H1 (cell line): ENCODE measurements around the gene OXER1. TPM values are rescaled to one million over a fixed set of nuclear protein-coding genes. Genes with fewer than 3 reads are reported as not detected.

ENCODE experiments used
- CTCF ChIA-PET: fragments of 300-600 bp; sonication (Branson Sonifier 250); formaldehyde crosslinking; loops from one replicate; lab custom pipeline; 2021; ENCODE audit not compliant: partially characterized antibody; lab: Charles Lee
- POLR2A ChIA-PET: fragments of 300-600 bp; sonication (Branson Sonifier 250); formaldehyde crosslinking; loops from one replicate; lab custom pipeline; 2021; ENCODE audit warnings: inconsistent platforms; ENCODE audit not compliant: partially characterized antibody; lab: Charles Lee
- DNase-seq, 2 experiments: peaks; one replicate each; pipeline versions ENCODE4 v3.0.0 to v3.0.0-alpha.2; 2010 to 2022; ENCODE audit warnings: low spot score in 2 of 2, low read depth in 1 of 2, mixed read lengths in 1 of 2
- FAIRE-seq: peaks from 2 replicates; lab custom pipeline; 2011; peaks lifted over from hg19 to GRCh38; lab: Jason Lieb, UNC
- H2AFZ ChIP-seq: 2 replicates; pipeline ENCODE4 v1.8.1; 2012; ENCODE audit warnings: low read length, inconsistent platforms
- H2AK5ac ChIP-seq: 2 replicates; pipeline ENCODE4 v1.6.1; 2013; ENCODE audit warnings: low read depth, low read length
- H2BK120ac ChIP-seq: replicated peaks from 2 replicates; pipeline ENCODE3; 2013; ENCODE audit warnings: low read depth, low read length, inconsistent platforms
- H2BK12ac ChIP-seq: 2 replicates; pipeline ENCODE4 v1.6.1; 2013; ENCODE audit warnings: low read depth, low read length
- H2BK15ac ChIP-seq: 2 replicates; pipeline ENCODE4 v1.6.1; 2013; ENCODE audit warnings: low read length
- H2BK20ac ChIP-seq: 2 replicates; pipeline ENCODE4 v1.6.1; 2013; ENCODE audit warnings: low read length
- H2BK5ac ChIP-seq: 2 replicates; pipeline ENCODE4 v1.6.1; 2013; ENCODE audit warnings: low read depth, low read length
- H3K14ac ChIP-seq: 2 replicates; pipeline ENCODE4 v1.6.1; 2013; ENCODE audit warnings: inconsistent platforms; ENCODE audit not compliant: insufficient read length
- H3K18ac ChIP-seq: 2 replicates; pipeline ENCODE4 v1.6.1; 2013; ENCODE audit warnings: low read length; ENCODE audit errors: extremely low read depth
- H3K23ac ChIP-seq: 2 replicates; pipeline ENCODE4 v1.6.1; 2013; ENCODE audit warnings: inconsistent platforms; ENCODE audit not compliant: insufficient read length
- H3K23me2 ChIP-seq: 2 replicates; pipeline ENCODE4 v1.6.1; 2013; ENCODE audit warnings: low read depth, low read length
- H3K27ac ChIP-seq: 2 replicates; pipeline ENCODE4 v1.6.1; 2011; ENCODE audit warnings: low read depth, low read length, inconsistent platforms
- H3K27me3 ChIP-seq, 4 experiments: replicated peaks in 1 of 4; 1 replicate in 1 of 4; 2 replicates in 3 of 4; pipeline versions ENCODE4 v1.6.1 to v1.8.1; 2011 to 2013; ENCODE audit warnings: low read length in 3 of 4, mild to moderate bottlenecking in 3 of 4, inconsistent platforms in 2 of 4, mixed read lengths in 2 of 4, moderate library complexity in 1 of 4; ENCODE audit not compliant: control insufficient read depth in 3 of 4, insufficient read depth in 3 of 4; ENCODE audit errors: extremely low read depth in 1 of 4
- H3K36me3 ChIP-seq, 4 experiments: 2 replicates each; pipeline versions ENCODE4 v1.6.1 to v1.8.1; 2011 to 2013; ENCODE audit warnings: mild to moderate bottlenecking in 4 of 4, low read length in 3 of 4, moderate library complexity in 2 of 4, control low read depth in 1 of 4, inconsistent platforms in 1 of 4; ENCODE audit not compliant: insufficient read depth in 4 of 4, control insufficient read depth in 2 of 4
- H3K4ac ChIP-seq: replicated peaks from 2 replicates; pipeline ENCODE3; 2013; ENCODE audit warnings: low read length, low read depth, mixed read lengths, inconsistent platforms; ENCODE audit not compliant: insufficient read length
- H3K4me1 ChIP-seq, 4 experiments: replicated peaks in 1 of 4; 1 replicate in 1 of 4; 2 replicates in 3 of 4; pipeline versions ENCODE4 v1.6.1 to v1.8.1; 2011 to 2013; ENCODE audit warnings: low read length in 3 of 4, inconsistent platforms in 2 of 4, mixed read lengths in 1 of 4; ENCODE audit not compliant: insufficient read depth in 4 of 4, control insufficient read depth in 3 of 4
- H3K4me2 ChIP-seq, 2 experiments: 2 replicates each; pipeline versions ENCODE4 v1.6.1 to v1.8.1; 2011 to 2013; ENCODE audit warnings: low read depth in 2 of 2, low read length in 2 of 2, control low read depth in 1 of 2, inconsistent platforms in 1 of 2, mild to moderate bottlenecking in 1 of 2; ENCODE audit not compliant: insufficient read depth in 1 of 2
- H3K4me3 ChIP-seq, 4 experiments: fragments of 200-600, 300-600 bp in 1 of 4; sonication (generic), shearing (Covaris generic), sonication (Bioruptor Twin) in 1 of 4; 2 replicates each; pipeline versions ENCODE4 v1.5.1 to v1.8.1; 2011 to 2016; ENCODE audit warnings: low read length in 4 of 4, low read depth in 3 of 4, control low read depth in 2 of 4, inconsistent platforms in 2 of 4, mild to moderate bottlenecking in 2 of 4, mixed read lengths in 1 of 4, moderate library complexity in 1 of 4; ENCODE audit not compliant: insufficient read depth in 2 of 4; ENCODE audit errors: extremely low read depth in 1 of 4
- H3K56ac ChIP-seq: replicated peaks from 2 replicates; pipeline ENCODE3; 2013; ENCODE audit warnings: low read depth, mild to moderate bottlenecking, mixed read lengths, low read length, inconsistent platforms; ENCODE audit not compliant: insufficient read length
- H3K79me1 ChIP-seq: 2 replicates; pipeline ENCODE4 v1.6.1; 2013; ENCODE audit warnings: low read depth, low read length, control low read depth
- H3K79me2 ChIP-seq, 2 experiments: 2 replicates each; pipeline versions ENCODE4 v1.6.1 to v1.8.1; 2012 to 2013; ENCODE audit warnings: low read length in 2 of 2, mild to moderate bottlenecking in 2 of 2, inconsistent platforms in 1 of 2; ENCODE audit not compliant: insufficient read depth in 2 of 2, control insufficient read depth in 1 of 2
- H3K9ac ChIP-seq, 4 experiments: replicated peaks in 1 of 4; 1 replicate in 1 of 4; 2 replicates in 3 of 4; pipeline versions ENCODE4 v1.6.1 to v1.8.1; 2011 to 2013; ENCODE audit warnings: low read depth in 3 of 4, low read length in 3 of 4, control low read depth in 2 of 4, mild to moderate bottlenecking in 2 of 4, moderate library complexity in 2 of 4, inconsistent platforms in 1 of 4; ENCODE audit errors: extremely low read depth in 1 of 4
- H3K9me3 ChIP-seq, 2 experiments: 2 replicates each; pipeline versions ENCODE4 v1.6.1 to v1.8.1; 2012 to 2013; ENCODE audit warnings: mild to moderate bottlenecking in 2 of 2, moderate library complexity in 2 of 2, control low read depth in 1 of 2, inconsistent platforms in 1 of 2, low read depth in 1 of 2, low read length in 1 of 2, mixed read lengths in 1 of 2; ENCODE audit not compliant: insufficient read depth in 2 of 2
- H4K20me1 ChIP-seq, 2 experiments: replicated peaks in 1 of 2; 2 replicates each; pipeline versions ENCODE3 to v1.8.1; 2011 to 2013; ENCODE audit warnings: inconsistent platforms in 2 of 2, low read length in 2 of 2, mild to moderate bottlenecking in 1 of 2; ENCODE audit not compliant: insufficient read depth in 2 of 2, control insufficient read depth in 1 of 2
- H4K5ac ChIP-seq: 2 replicates; pipeline ENCODE4 v1.6.1; 2013; ENCODE audit warnings: low read length, low read depth, mixed read lengths, inconsistent platforms; ENCODE audit not compliant: insufficient read length
- H4K8ac ChIP-seq: 2 replicates; pipeline ENCODE4 v1.8.0; 2013; ENCODE audit warnings: mild to moderate bottlenecking, moderate library complexity, low read length, inconsistent platforms; ENCODE audit not compliant: insufficient read depth; ENCODE audit errors: extremely low read depth
- H4K91ac ChIP-seq: replicated peaks from 2 replicates; pipeline ENCODE3; 2013; ENCODE audit warnings: low read length, mixed read lengths, inconsistent platforms; ENCODE audit not compliant: insufficient read length
- CBX8 ChIP-seq: fragments of 300-800, 300-1000 bp; sonication (generic); IDR thresholded peaks from 2 replicates; pipeline ENCODE4 v1.7.1; 2016; ENCODE audit warnings: low read depth, low read length, borderline replicate concordance
- KDM4A ChIP-seq: IDR thresholded peaks from one replicate; pipeline ENCODE4 v1.7.1; 2012; ENCODE audit warnings: low read depth, mild to moderate bottlenecking, moderate library complexity, low read length, inconsistent platforms; ENCODE audit not compliant: severe bottlenecking
- WGBS, 2 experiments: shearing (Covaris generic) in 1 of 2; methylation state at CpG; one replicate each; pipeline versions ENCODE4 v1.1.6 to v1.1.7; 2013 to 2015; ENCODE audit warnings: low lambda C conversion rate in 2 of 2, mixed read lengths in 2 of 2, inconsistent platforms in 1 of 2, low coverage in 1 of 2, missing lambda C conversion rate in 1 of 2; ENCODE audit not compliant: insufficient replicate concordance in 2 of 2, insufficient coverage in 1 of 2, insufficient read length in 1 of 2; ENCODE audit errors: extremely low coverage in 1 of 2, missing lambda C conversion rate in 1 of 2; 5-methylcytosine and 5-hydroxymethylcytosine counted together
- polyA plus RNA-seq, 7 experiments: library from polyadenylated mRNA; depleted of rRNA in 3 of 7; stranded (reverse) in 5 of 7; unstranded in 2 of 7; fragments of >200 nt in 5 of 7; fragments of 200-250 nt in 2 of 7; gene quantifications; 1 replicate in 5 of 7; 2 replicates in 1 of 7; 4 replicates in 1 of 7; pipeline versions ENCODE4 v1.2.1 to v1.2.3, GENCODE V29; 2011 to 2013; ENCODE audit warnings: missing spikeins in 2 of 7, mixed read lengths in 2 of 7
- total RNA-seq: library from RNA; stranded (reverse); fragmentation: NEBNext Ultra II Directional; extraction: Animal tissue kit (Norgen Biotek cat#: 25700); gene quantifications from 2 replicates; pipeline ENCODE4 v1.2.1, GENCODE V29; 2021

Gene OXER1
- total and polyA plus RNA-seq, 2 of the 8 experiments (the other 6 are each of a cell fraction or from before 2014, with no cell fraction given) = 1.2 to 2.9 TPM

DNA sequence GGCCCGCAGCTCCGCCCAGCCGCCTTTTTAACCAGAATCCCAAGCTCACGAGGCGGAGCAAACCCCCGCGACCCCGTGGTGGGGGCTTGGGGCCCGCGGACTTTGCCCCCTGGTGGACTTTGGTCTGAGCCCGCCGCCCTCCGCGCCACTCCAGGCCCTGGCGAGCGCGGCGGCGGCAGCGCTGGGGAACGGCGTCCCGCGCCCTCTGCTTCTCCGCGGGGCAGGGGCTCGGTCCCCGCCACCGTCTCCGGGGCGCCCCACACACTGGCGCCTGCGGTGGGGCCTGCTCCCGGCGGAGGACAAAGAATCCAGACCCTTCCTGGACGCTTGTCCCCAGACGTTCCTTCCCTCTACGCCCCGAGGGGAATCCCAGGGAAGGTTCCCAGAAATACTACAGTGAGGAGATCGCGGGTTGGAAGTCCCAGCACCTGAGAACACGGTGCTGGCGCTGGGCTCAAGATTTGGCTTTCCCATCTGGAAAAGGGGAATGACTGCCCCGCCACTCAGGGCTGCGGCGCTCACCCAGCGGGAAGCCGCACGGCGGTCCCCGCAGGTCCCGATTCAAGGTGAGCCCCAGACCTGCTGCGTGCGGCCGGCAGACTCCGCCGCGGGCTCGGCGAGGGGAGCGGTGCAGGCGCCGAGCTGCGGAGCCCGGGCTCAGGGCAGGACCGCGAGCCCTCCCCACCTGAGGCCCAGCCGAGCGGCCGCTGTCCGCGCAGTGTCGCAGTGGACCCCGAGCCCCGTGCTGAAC lies 28.8 kb upstream of the OXER1 start, which contains the start of gene HAAO:
Gene HAAO, minus strand, starts transcription at position 1 of the 751 bp plus-strand sequence. CDS start 47 bp downstream, outside the sequence.
- Histone ChIP-seq H3K27me3 (peaks cover 0 to 18% (median 14%) of the 10 kb centered on the region in 4 experiments; a peak in 6 of 7 replicates), H3K14ac (no peak within 1 kb of the TSS), H3K23me2 (peaks cover 9% of the 10 kb centered on the region; the same call in 1 of the 2 replicates), H2BK20ac (no peak within 1 kb of the TSS), H3K23ac (no peak within 1 kb of the TSS), H2AK5ac (no peak within 1 kb of the TSS; the same call in 1 of the 2 replicates), H3K9ac (peak within 1 kb of the TSS in 2 of 4 experiments; percentile 39 to 42; a peak in 5 of 7 replicates), H3K79me2 (no peaks in the 10 kb centered on the region), H4K5ac (no peak within 1 kb of the TSS), H3K18ac (peak within 1 kb of the TSS; percentile 91), H4K20me1 (no peaks in the 10 kb centered on the region), H3K4ac (peak within 1 kb of the TSS; percentile 40), H2AFZ (peak within 1 kb of the TSS; percentile 86), H4K91ac (peak within 1 kb of the TSS; percentile 14), H4K8ac (peak within 1 kb of the TSS; percentile 71), H3K4me1 (peaks cover 2 to 10% (median 5%) of the 10 kb centered on the region in 4 experiments; a peak in 6 of 7 replicates), H3K9me3 (no peaks in the 10 kb centered on the region), H3K4me2 (peak within 1 kb of the TSS; percentile 70 to 89), H3K27ac (no peak within 1 kb of the TSS), H3K4me3 (peak within 1 kb of the TSS; percentile 61 to 75 (median 69)), H2BK12ac (peak within 1 kb of the TSS; percentile 81), H3K79me1 (no peaks in the 10 kb centered on the region), H2BK120ac (no peak within 1 kb of the TSS), H3K56ac (peak within 1 kb of the TSS; percentile 65), H2BK5ac (no peak within 1 kb of the TSS), H3K36me3 (no peaks in the 10 kb centered on the region), H2BK15ac (no peak within 1 kb of the TSS)
- ChIA-PET CTCF (interaction anchor here (0.8 to 1.1 kb wide), 5 partner anchors 12 to 22 kb away, joined by 3 to 4 read pairs (median 3); no protein-coding TSS in a partner anchor), POLR2A (interaction anchor here (0.6 to 5.9 kb wide), 6 partner anchors 8 to 39 kb away, joined by 3 to 61 read pairs (median 4); no protein-coding TSS in a partner anchor)
- FAIRE-seq = no peak
- DNase-seq = peak in 1 of 2 experiments; percentile 77
- whole genome bisulfite sequencing, 2 experiments = 1% methylated on average over 54 of the region's 75 CpGs; no CpG with 5 or more reads in 1 of the 2 experiments
- TF ChIP-seq CBX8 (no peak), KDM4A (peak; percentile 94)
